Measurements from ENCODE around the gene OR56A5. TPM values are rescaled to one million over a fixed set of nuclear protein-coding genes. Genes with fewer than 3 reads are reported as not detected.

The OR56A5 gene
- polyA plus RNA-seq, result not detected

- Mint-ChIP-seq H3K9me3 (peaks cover 1 to 14% (median 5%) of the 10 kb centered on the region in 6 donors), H3K27ac (no peak within 1 kb of the TSS), H3K4me3 (no peak within 1 kb of the TSS), H3K36me3 (peaks cover 0 to 5% (median 0%) of the 10 kb centered on the region in 3 donors), H3K4me1 (no peaks in the 10 kb centered on the region), H3K27me3 (ENCODE audit: low read depth in 3 of 3) (peaks cover 1 to 12% (median 5%) of the 10 kb centered on the region in 3 donors)
- DNase-seq, result no peak
These were observed at the start of gene OR56A5 for GRCh38 chr11:5968394-5968793. Gene OR56A5 (minus strand): TSS chr11:5968494. CDS start chr11:5968494, 0 bp downstream.

DNA sequence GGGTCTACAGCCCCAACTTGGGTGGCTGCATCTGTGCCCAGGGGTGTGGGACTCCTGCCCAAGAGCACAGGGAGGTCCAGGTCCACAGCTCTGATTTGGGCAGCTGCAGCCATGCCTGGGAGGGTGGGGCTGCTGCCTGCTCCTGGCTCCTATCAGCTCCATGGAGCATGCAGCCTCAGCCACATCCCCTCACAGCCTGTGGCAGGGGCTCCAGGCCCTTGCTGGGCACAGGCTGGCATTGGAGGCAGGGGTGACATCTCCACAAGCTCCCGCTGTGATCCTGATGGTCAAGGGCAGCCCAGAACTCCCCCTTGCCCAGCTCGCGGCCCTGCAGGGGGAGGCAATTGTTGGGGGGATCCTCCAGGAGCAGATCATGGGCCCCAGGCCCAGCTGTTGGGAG lies 44.7 kb upstream of the OR56A5 start:
- Mint-ChIP-seq H3K27me3 (ENCODE audit: low read depth in 3 of 3) (peaks cover 3 to 13% (median 12%) of the 10 kb centered on the region in 3 donors), H3K4me3 (no peak overlapping the region), H3K27ac (no peak overlapping the region), H3K36me3 (no peaks in the 10 kb centered on the region), H3K4me1 (no peaks in the 10 kb centered on the region), H3K9me3 (peaks cover 0 to 17% (median 6%) of the 10 kb centered on the region in 6 donors)
- DNase-seq, result no peak

GRCh38 chr11:6012035-6012668 lies 43.9 kb upstream of the OR56A5 start:
- H3K27me3 Mint-ChIP-seq (ENCODE audit: low read depth in 3 of 3), result peaks cover 3 to 7% (median 7%) of the 10 kb centered on the region in 3 donors

DNA sequence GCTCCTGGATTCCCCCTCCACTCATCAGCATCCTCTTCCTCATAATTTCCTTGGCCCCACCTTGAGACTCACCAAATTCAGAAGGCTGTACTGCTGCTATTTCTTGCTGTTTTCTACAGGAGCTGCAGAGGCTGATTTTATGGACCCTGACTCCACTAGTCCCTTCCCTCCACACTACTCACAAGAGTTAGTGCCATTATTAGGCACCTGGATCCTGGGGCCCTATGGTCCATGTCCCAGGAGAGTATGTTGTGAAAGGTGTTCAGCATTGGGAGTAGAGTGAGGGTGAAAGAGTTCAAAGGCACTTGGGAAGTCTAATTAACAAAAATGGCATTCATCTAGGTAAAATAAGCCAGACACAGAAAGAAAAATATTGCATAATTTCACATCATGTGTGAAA lies 38.6 kb upstream of the OR56A5 start, which contains the start of gene OR56A4:
TSS of gene OR56A4 (minus strand) at position 101 of the 400 bp plus-strand sequence. CDS start 3,954 bp downstream, outside the sequence.
- Mint-ChIP-seq H3K9me3 (no peaks in the 10 kb centered on the region), H3K27me3 (ENCODE audit: low read depth in 3 of 3) (peaks cover 1 to 9% (median 3%) of the 10 kb centered on the region in 3 donors), H3K4me1 (no peaks in the 10 kb centered on the region), H3K27ac (no peak within 1 kb of the TSS), H3K36me3 (no peaks in the 10 kb centered on the region), H3K4me3 (no peak within 1 kb of the TSS)
- DNase-seq, result no peak

More at GRCh38 chr11:6012035-6012668, 43.9 kb upstream of the OR56A5 start:
- no peak for DNase-seq
- Mint-ChIP-seq H3K4me3 (no peak overlapping the region), H3K9me3 (peaks cover 0 to 12% (median 6%) of the 10 kb centered on the region in 6 donors), H3K4me1 (no peaks in the 10 kb centered on the region), H3K27ac (no peak overlapping the region), H3K36me3 (no peaks in the 10 kb centered on the region)

DNA sequence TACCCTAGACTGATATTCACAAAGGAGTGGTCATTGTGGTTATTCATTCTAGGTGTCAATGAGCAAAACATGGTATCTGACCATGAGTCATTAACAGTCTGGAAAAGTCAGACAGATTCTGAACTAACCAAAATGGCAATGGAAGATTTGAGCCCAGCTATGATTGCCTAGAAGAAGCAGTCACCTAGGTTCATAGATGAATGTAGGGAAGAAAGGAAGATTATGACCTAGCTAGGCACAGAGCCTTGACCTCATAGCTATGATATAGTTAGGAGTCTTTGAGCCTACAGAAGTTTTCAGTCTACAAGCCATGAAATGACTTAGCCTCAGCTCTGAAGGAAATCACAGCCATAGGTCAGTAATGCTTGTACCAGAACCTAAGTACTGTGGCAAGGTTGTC lies 38.1 kb upstream of the OR56A5 start:
- no peak for DNase-seq
- Mint-ChIP-seq H3K9me3 (no peaks in the 10 kb centered on the region), H3K4me1 (no peaks in the 10 kb centered on the region), H3K4me3 (no peak overlapping the region), H3K36me3 (no peaks in the 10 kb centered on the region), H3K27ac (no peak overlapping the region), H3K27me3 (ENCODE audit: low read depth in 3 of 3) (peaks cover 1 to 10% (median 3%) of the 10 kb centered on the region in 3 donors)

GRCh38 chr11:6002202-6002699 lies 34.0 kb upstream of the OR56A5 start:
- H3K27me3 Mint-ChIP-seq (ENCODE audit: low read depth in 3 of 3), result peaks cover 0 to 6% (median 3%) of the 10 kb centered on the region in 3 donors
- H3K4me1 Mint-ChIP-seq, result no peaks in the 10 kb centered on the region
- no peaks in the 10 kb centered on the region for H3K36me3 Mint-ChIP-seq
- no peaks in the 10 kb centered on the region for H3K9me3 Mint-ChIP-seq
- no peak overlapping the region for H3K27ac Mint-ChIP-seq
- H3K4me3 Mint-ChIP-seq, result no peak overlapping the region
- DNase-seq, result no peak

- H3K4me3 Mint-ChIP-seq, result no peak overlapping the region
- H3K27me3 Mint-ChIP-seq (ENCODE audit: low read depth in 3 of 3), result peaks cover 0 to 8% (median 2%) of the 10 kb centered on the region in 3 donors
- no peaks in the 10 kb centered on the region for H3K36me3 Mint-ChIP-seq
- H3K9me3 Mint-ChIP-seq, result no peaks in the 10 kb centered on the region
- no peak overlapping the region for H3K27ac Mint-ChIP-seq
- no peak for DNase-seq
- H3K4me1 Mint-ChIP-seq, result no peaks in the 10 kb centered on the region
These were observed 26.5 kb upstream of the OR56A5 start for GRCh38 chr11:5994791-5995190.

GRCh38 chr11:5992604-5993251 lies 24.4 kb upstream of the OR56A5 start:
- Mint-ChIP-seq H3K4me3 (no peak overlapping the region), H3K9me3 (no peaks in the 10 kb centered on the region), H3K36me3 (no peaks in the 10 kb centered on the region), H3K27me3 (ENCODE audit: low read depth in 3 of 3) (peaks cover 0 to 6% (median 3%) of the 10 kb centered on the region in 3 donors), H3K27ac (no peak overlapping the region), H3K4me1 (no peaks in the 10 kb centered on the region)
- no peak for DNase-seq

DNA sequence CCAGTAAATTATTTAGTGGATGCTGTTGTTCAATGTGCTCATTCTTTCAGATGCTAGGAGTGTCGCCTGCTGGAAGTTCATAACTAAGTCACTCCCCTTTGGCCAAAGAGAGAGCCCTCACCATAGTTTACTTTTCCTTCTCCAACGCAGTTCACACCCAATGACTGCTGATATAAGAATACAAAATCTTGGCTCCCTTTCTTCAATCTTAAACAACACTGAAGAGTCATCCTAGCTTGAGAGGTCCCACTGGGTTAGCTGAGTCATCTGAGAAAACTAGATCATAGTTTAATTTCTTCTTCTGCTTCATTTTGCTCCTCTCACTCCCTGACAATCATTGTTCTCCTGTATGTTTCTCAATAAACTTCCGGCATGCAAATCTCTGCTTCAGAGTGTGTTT lies 23.9 kb upstream of the OR56A5 start:
- H3K4me3 Mint-ChIP-seq, result no peak overlapping the region
- DNase-seq, result no peak
- no peaks in the 10 kb centered on the region for H3K4me1 Mint-ChIP-seq
- H3K9me3 Mint-ChIP-seq, result no peaks in the 10 kb centered on the region
- no peaks in the 10 kb centered on the region for H3K36me3 Mint-ChIP-seq
- no peak overlapping the region for H3K27ac Mint-ChIP-seq
- peaks cover under 1 to 8% (median 3%) of the 10 kb centered on the region in 3 donors for H3K27me3 Mint-ChIP-seq (ENCODE audit: low read depth in 3 of 3)

DNA sequence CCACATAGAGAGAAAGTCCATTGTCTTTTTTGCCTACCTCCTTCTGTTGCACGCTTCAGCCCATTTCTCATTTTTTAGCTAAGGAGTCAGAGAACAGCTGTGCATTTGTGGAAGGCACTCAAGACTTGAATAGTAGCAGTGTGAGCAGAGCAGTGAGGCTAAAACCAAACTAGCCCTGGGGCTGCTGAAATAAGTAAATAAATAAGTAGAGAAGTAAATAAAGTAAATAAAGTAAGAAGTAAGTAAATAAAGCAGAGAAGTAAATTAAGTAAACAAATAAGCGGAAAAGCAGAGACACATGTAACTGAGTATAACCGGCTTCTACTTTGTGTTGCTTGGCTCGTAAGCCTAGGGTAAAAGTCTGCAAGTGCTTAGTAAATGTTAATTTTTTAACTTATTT lies 20.9 kb upstream of the OR56A5 start:
- Mint-ChIP-seq H3K9me3 (no peaks in the 10 kb centered on the region), H3K4me3 (no peak overlapping the region), H3K36me3 (no peaks in the 10 kb centered on the region), H3K4me1 (no peaks in the 10 kb centered on the region), H3K27ac (no peak overlapping the region), H3K27me3 (ENCODE audit: low read depth in 3 of 3) (peaks cover 1 to 5% (median 3%) of the 10 kb centered on the region in 3 donors)
- no peak for DNase-seq

GRCh38 chr11:5986885-5987284 lies 18.6 kb upstream of the OR56A5 start, which contains the start of gene OR52L1:
Gene OR52L1 (minus strand): TSS chr11:5986985. CDS start chr11:5986930, 55 bp downstream.
- no peak for DNase-seq
- peaks cover 0 to 1% (median 0%) of the 10 kb centered on the region in 6 donors for H3K9me3 Mint-ChIP-seq
- H3K36me3 Mint-ChIP-seq, result no peaks in the 10 kb centered on the region
- no peak within 1 kb of the TSS for H3K4me3 Mint-ChIP-seq
- no peaks in the 10 kb centered on the region for H3K4me1 Mint-ChIP-seq
- H3K27ac Mint-ChIP-seq, result no peak within 1 kb of the TSS
- peaks cover 5 to 7% (median 5%) of the 10 kb centered on the region in 3 donors for H3K27me3 Mint-ChIP-seq (ENCODE audit: low read depth in 3 of 3)

GRCh38 chr11:5983443-5983842 lies 15.1 kb upstream of the OR56A5 start:
- H3K27me3 Mint-ChIP-seq (ENCODE audit: low read depth in 3 of 3), result peaks cover 4 to 6% (median 5%) of the 10 kb centered on the region in 3 donors

GRCh38 chr11:5973530-5973929 lies 5.2 kb upstream of the OR56A5 start:
- Mint-ChIP-seq H3K36me3 (no peaks in the 10 kb centered on the region), H3K4me1 (no peaks in the 10 kb centered on the region), H3K27me3 (ENCODE audit: low read depth in 3 of 3) (peaks cover 1 to 5% (median 1%) of the 10 kb centered on the region in 3 donors), H3K9me3 (peaks cover 0 to 3% (median 0%) of the 10 kb centered on the region in 6 donors), H3K4me3 (no peak overlapping the region), H3K27ac (no peak overlapping the region)
- DNase-seq, result no peak

More at GRCh38 chr11:5983443-5983842, 15.1 kb upstream of the OR56A5 start:
- H3K4me3 Mint-ChIP-seq, result no peak overlapping the region
- peaks cover 2 to 20% (median 4%) of the 10 kb centered on the region in 6 donors for H3K9me3 Mint-ChIP-seq
- no peaks in the 10 kb centered on the region for H3K36me3 Mint-ChIP-seq
- H3K27ac Mint-ChIP-seq, result no peak overlapping the region
- H3K4me1 Mint-ChIP-seq, result no peaks in the 10 kb centered on the region
- no peak for DNase-seq

DNA sequence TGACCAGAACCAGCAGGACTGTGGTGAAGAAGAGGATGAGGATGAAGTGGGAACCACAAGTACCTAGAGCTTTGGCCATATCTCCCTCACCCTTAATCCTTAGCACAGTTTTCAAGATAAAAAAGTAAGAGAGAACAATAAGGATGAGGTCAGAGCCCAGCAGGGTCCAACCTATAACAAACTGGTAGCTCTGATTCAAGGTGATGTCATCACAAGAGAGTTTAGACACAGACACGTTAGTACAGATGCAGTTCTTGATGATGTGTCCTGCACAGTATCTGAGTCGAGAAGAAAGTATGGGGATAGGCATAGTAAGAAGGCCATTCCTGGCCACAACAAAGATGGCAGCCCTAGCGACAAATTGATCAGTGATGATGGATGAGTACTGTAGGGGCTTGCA lies 586 bp downstream of the OR56A5 start:
- H3K36me3 Mint-ChIP-seq, result peaks cover 0 to 6% (median 0%) of the 10 kb centered on the region in 3 donors
- no peaks in the 10 kb centered on the region for H3K4me1 Mint-ChIP-seq
- H3K9me3 Mint-ChIP-seq, result peaks cover 6 to 20% (median 11%) of the 10 kb centered on the region in 6 donors
- no peak overlapping the region for H3K27ac Mint-ChIP-seq
- DNase-seq, result no peak
- no peak overlapping the region for H3K4me3 Mint-ChIP-seq
- H3K27me3 Mint-ChIP-seq (ENCODE audit: low read depth in 3 of 3), result peaks cover 1 to 12% (median 5%) of the 10 kb centered on the region in 3 donors
